22Rv1 (cell line): ENCODE data around the gene SCFD2.
A peak's percentile ranks its signal among the peaks of the same experiment; 100 is the strongest.

Experiments
- H3K27ac ChIP-seq: fragments of 450-650 bp; 2 replicates; pipeline ENCODE4 v1.5.1; 2017
- CTCF ChIP-seq: fragments of 450-650 bp; IDR thresholded peaks from 2 replicates; pipeline ENCODE4 v1.5.1; 2017; ENCODE audit warnings: mild to moderate bottlenecking
- ZFX ChIP-seq: fragments of 450-650 bp; IDR thresholded peaks from 2 replicates; pipeline ENCODE4 v1.6.1; 2017; ENCODE audit warnings: antibody characterized with exemption, borderline replicate concordance

Gene SCFD2

GRCh38 chr4:53326535-53326934 lies 39.3 kb downstream of the SCFD2 start:
- H3K27ac ChIP-seq = no peak overlapping the region
- TF ChIP-seq CTCF (no peak), ZFX (no peak)

- H3K27ac ChIP-seq = peak overlapping the region; percentile 5; the same call in 1 of the 2 replicates
- TF ChIP-seq CTCF (no peak), ZFX (no peak)
Observed at GRCh38 chr4:53322696-53323095, 43.2 kb downstream of the SCFD2 start.

GRCh38 chr4:53321984-53322289 lies 43.9 kb downstream of the SCFD2 start:
- H3K27ac ChIP-seq = no peak overlapping the region
- TF ChIP-seq ZFX (no peak), CTCF (no peak)

GRCh38 chr4:53321151-53321983 lies 44.5 kb downstream of the SCFD2 start:
- H3K27ac ChIP-seq = no peak overlapping the region
- no peak for TF ChIP-seq ZFX
- no peak for TF ChIP-seq CTCF

- no peak overlapping the region for H3K27ac ChIP-seq
- no peak for TF ChIP-seq CTCF
- TF ChIP-seq ZFX = no peak
Observed at GRCh38 chr4:53315300-53315699, 50.6 kb downstream of the SCFD2 start.

- TF ChIP-seq ZFX (no peak), CTCF (no peak)
- no peak overlapping the region for H3K27ac ChIP-seq
Observed at GRCh38 chr4:53314252-53314651, 51.6 kb downstream of the SCFD2 start.

- H3K27ac ChIP-seq = no peak overlapping the region
- TF ChIP-seq CTCF (peak; percentile 23; the same call in 1 of the 2 replicates), ZFX (no peak)
Observed at GRCh38 chr4:53313510-53313909, 52.4 kb downstream of the SCFD2 start.
